GM12865 (cell line): Measurements from ENCODE around the gene VSTM5.

Experiments
- DNase-seq: peaks from one replicate; pipeline ENCODE4 v3.0.0; 2010; ENCODE audit warnings: low read depth
- H3K4me3 ChIP-seq: 2 replicates; pipeline ENCODE4 v1.5.1; 2011; ENCODE audit warnings: mild to moderate bottlenecking, low read depth, low read length, control low read depth
- CTCF ChIP-seq: IDR thresholded peaks from 2 replicates; pipeline ENCODE4 v1.5.1; 2011; ENCODE audit warnings: low read length, control low read depth, low read depth, inconsistent platforms; ENCODE audit not compliant: insufficient read depth; ENCODE audit errors: missing control alignments

VSTM5 gene

DNA sequence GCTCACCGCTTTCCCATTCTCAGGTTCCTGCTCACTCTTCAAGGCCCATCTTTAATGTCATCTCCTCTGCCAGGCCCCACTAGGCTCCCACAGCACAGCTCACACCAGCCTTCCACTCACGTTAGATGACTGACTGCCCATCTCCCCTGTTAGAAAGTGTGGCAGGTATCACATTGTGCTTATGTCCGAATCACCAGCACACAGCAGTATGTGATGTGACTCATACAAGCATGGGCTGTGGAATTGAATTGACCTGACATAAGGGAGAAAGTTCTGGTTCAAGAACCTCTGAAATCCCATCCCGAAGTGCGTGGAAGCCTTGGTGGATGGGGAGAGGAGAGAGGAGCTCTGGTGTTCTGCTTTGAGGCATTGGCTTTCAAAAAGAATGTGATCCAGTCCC lies 6.5 kb downstream of the VSTM5 start:
- H3K4me3 ChIP-seq, result no peak overlapping the region
- no peak for DNase-seq
- no peak for TF ChIP-seq CTCF

- no peak for DNase-seq
- TF ChIP-seq CTCF, result no peak
- no peak overlapping the region for H3K4me3 ChIP-seq
These were observed 8.0 kb downstream of the VSTM5 start for GRCh38 chr11:93842461-93842860.

DNA sequence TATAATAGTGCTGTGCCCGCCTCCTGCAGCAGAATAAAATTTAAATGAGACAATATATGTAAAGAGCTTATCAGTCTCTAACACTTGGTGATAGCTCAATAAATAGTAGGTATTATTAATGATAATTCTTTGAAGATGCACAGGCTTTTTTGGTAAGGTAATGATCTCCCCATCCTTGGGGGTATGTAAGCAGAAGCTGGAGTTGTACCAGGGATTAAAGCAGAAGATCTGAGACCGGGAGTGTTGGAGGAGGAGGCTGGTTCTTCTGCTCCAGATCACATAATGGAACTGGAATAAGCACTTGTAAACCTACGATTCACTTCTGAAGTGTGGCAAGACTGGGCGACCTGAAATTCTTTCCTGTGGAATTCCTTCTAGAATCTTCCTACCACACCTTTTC lies 8.4 kb downstream of the VSTM5 start:
- no peak overlapping the region for H3K4me3 ChIP-seq
- TF ChIP-seq CTCF, result no peak
- no peak for DNase-seq

DNA sequence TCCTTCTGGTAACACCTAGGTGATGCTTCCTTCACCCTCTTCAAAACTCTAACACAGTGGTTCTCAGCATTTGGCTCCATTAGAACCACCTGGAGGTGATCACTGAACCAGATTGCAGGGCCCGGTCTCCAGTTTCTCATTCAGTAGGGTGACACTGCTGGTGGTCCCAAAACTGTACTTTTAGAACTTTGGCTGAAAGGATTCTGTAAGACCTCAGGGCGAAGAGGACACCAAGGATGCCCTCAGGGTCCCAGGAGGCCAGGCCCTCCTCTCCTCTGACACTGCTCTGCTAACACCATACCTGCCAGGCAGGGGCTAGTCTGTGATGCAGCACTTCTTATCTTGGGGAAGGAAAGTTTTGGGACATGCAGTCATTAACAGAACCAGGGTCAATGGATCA lies 9.0 kb downstream of the VSTM5 start:
- no peak overlapping the region for H3K4me3 ChIP-seq
- no peak for TF ChIP-seq CTCF
- DNase-seq, result no peak

DNA sequence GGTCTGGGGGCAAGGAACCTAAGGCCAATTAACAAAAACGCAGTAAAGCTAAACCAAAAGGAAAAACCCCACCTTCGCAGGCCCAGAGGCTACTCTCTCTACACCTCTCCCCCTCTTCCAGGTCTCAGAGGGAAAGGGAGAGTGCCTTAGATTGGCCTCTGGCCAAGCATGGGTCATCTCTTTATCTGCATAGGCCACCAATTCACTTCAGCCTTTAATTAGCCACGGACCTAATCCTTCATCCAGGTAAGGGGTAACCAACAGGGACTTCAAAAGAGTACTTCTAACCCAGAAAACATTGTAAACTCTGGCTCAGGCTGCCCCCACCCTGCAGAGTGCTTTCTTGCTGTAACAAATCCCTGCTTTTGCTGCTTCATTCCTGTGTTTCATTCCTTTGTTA lies 9.4 kb downstream of the VSTM5 start:
- no peak overlapping the region for H3K4me3 ChIP-seq
- TF ChIP-seq CTCF, result no peak
- no peak for DNase-seq

- TF ChIP-seq CTCF, result no peak
- no peak overlapping the region for H3K4me3 ChIP-seq
- no peak for DNase-seq
These were observed 10.2 kb downstream of the VSTM5 start for GRCh38 chr11:93840180-93840579.

GRCh38 chr11:93838967-93839366 lies 11.5 kb downstream of the VSTM5 start:
- H3K4me3 ChIP-seq, result no peak overlapping the region
- no peak for TF ChIP-seq CTCF
- no peak for DNase-seq
